Caki2 (cell line): ENCODE measurements around the gene P2RY14. TPM values are rescaled to one million over a fixed set of nuclear protein-coding genes. Genes with fewer than 3 reads are reported as not detected.
A peak's percentile ranks its signal among the peaks of the same experiment; 100 is the strongest.

Experiments used
- DNase-seq: peaks from one replicate; pipeline ENCODE4 v3.0.0-alpha.2; 2015; ENCODE audit warnings: low read depth
- in situ Hi-C: cut with HindIII; loops from 2 replicates; pipeline ENCODE4 v1.10.0; 2016; ENCODE audit warnings: low sequenced_read_pairs, low pct_unique_long_range_greater_than_20kb, mixed read lengths
- total RNA-seq: library from RNA; depleted of rRNA; stranded (reverse); fragments of >200 nt; shearing (Covaris generic); gene quantifications from 2 replicates; pipeline ENCODE4 v1.2.3, GENCODE V29; 2014; ENCODE audit warnings: low replicate concordance

P2RY14 gene
- total RNA-seq, 1 experiment from 2014 or later, result not detected

GRCh38 chr3:151227266-151227806 lies 51.0 kb downstream of the P2RY14 start:
- no peak for DNase-seq
- in situ Hi-C loops, result no loop called here

DNA sequence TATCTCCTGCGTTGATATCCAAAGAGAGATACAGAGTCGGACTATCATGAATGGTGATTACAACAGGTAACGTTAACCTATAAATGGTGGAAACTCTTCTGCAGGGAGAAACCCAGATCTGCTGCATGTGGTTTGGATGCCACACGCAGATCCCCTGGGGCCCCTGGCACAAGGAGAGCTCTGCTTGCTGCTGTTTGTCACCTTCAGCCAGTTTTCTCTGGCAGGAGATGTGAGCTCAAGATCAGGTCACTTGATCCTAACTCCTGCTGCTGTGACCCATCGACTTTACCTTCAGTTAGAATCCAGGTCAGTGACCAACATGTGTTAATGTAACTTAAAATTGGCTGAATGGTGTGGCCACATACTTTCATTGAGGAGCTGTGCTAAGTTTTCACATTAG lies 51.5 kb downstream of the P2RY14 start:
- in situ Hi-C loops, result no loop called here
- no peak for DNase-seq

- in situ Hi-C loops, result no loop called here
- peak; percentile 49 for DNase-seq
Observed at GRCh38 chr3:151226088-151226563, 52.2 kb downstream of the P2RY14 start.

DNA sequence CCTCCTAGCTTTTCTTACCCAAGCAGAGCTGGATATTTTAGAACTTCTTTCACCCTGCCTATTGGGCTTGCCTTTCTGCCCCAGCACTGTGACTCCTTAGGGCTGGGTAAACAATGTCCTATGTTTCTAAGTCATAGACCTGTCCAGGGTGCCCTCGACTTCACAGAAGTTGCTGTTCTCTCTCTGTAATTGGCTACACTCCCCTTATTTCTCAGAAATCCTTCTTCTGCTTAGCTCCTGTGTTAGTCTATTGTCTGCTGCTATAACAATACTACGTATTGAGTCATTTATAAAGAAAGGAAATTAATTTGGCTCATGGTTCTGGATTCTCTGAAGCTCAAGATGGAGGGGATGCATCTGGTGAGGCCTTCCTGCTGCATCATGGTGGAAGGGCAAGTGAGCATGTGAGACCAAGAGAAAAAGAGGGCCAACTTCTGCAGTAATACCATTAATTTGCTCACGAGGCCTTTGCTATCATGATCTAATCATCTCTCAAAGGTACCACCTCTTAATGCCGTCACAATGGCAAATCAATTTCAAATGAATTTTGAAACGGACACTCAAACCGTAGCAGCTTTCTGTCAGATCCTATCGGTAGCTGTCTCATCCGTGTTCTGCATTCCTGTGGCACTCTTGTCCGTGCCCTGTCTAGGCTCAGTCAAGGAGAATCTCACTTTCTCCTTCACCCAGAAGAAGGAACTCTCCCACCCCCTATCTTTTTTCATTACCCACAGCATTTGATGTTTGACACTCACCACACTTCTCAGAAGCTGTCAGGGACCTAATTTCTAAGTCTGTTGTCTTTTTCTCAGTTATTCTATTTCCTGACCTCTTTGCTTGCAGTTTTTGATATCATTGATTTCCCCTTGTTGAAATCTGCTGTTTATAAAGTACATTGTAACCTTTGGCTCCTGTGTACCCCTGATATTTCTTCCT lies 53.0 kb downstream of the P2RY14 start:
- in situ Hi-C loops, result no loop called here
- no peak for DNase-seq

GRCh38 chr3:151224268-151224866 lies 54.0 kb downstream of the P2RY14 start:
- no peak for DNase-seq
- in situ Hi-C loops, result no loop called here

DNA sequence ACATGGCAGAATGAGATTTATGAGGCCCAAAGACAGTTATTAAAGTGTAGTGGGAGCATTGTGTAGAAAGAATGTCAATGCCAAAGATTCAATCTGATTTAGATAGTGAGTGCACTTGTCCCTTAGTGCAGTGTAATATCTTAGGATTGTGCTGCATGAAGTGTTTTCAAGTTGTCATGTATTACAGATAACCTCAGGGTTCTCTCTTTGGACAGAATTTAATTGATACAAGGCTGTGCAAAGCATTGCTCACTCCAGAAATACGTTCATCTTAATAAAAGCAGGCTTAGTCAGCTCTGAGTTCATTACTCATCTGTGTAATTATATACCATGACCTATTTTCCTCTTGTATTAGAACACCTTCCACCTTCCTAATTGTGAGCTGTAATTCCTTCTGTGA lies 59.3 kb downstream of the P2RY14 start:
- in situ Hi-C loops, result no loop called here
- DNase-seq, result peak; percentile 46

DNA sequence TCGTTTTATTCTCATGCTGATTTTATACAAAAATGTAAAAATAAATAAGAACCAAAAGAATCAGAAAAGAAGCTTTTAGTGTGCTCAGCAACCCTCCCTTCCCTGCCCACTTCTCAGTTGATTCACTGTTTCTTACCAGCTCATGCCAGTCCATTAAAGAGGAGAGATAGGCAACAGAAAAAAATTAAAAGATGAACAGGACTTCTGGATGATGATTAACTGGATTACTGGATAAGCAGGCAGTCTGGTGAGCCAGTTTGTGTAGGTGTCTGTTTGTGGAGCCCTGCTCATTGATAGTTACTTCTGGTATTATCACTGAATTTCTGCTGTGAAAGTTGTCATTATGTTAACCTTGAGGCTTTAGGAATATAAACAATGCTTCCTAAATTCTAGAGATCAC lies 60.2 kb downstream of the P2RY14 start:
- in situ Hi-C loops, result no loop called here
- peak; percentile 14 for DNase-seq

DNA sequence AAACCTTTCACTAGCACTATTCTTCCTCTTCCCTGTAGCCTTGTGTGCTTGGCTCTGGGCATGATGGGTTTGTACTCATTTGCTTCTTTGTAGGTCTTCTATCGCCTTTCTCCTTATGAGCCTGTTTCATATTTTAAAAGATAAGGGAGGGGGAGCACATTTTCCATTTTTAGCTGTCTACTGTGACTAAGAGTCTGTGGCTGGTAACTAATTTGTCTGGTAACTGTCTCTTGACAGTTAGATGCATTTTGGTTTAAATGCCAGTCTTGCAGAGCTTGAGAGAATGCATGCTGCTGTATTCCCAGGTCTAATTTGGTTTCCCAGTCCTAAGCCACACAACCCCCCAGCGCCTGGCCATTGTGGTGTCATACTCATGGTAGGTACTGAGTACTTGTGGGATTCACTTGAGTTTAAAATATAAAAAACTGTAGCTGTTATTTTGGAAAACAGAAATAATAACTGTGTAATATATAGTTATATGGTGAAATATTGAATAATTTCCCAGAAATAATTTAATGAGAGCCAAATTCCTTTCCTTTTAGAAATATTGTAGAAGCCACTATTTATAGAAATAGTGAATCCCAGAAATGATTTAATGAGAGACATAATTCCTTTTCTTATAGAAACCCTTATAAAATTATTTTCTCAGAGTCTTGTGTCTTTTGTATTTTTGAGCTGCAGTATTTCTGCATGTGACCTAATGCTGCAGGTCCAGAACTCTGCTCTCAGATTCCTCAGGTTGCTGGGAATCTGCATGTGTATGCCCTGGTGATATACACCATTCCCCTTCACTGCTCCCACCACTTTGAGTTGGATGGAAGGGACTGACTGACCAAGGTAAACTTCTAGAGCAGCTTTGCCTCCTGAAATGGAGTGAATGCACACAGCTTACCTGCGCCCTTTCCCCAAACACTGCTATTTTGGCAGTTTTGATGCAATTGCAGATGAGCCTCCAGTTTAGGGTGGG lies 61.4 kb downstream of the P2RY14 start:
- no peak for DNase-seq
- in situ Hi-C loops, result no loop called here

- in situ Hi-C loops, result no loop called here
- DNase-seq, result no peak
Observed at GRCh38 chr3:151214459-151214858, 63.9 kb downstream of the P2RY14 start.

- in situ Hi-C loops, result no loop called here
- DNase-seq, result no peak
Observed at GRCh38 chr3:151213881-151214280, 64.5 kb downstream of the P2RY14 start.

- DNase-seq, result no peak
- in situ Hi-C loops, result no loop called here
Observed at GRCh38 chr3:151213151-151213550, 65.2 kb downstream of the P2RY14 start.

DNA sequence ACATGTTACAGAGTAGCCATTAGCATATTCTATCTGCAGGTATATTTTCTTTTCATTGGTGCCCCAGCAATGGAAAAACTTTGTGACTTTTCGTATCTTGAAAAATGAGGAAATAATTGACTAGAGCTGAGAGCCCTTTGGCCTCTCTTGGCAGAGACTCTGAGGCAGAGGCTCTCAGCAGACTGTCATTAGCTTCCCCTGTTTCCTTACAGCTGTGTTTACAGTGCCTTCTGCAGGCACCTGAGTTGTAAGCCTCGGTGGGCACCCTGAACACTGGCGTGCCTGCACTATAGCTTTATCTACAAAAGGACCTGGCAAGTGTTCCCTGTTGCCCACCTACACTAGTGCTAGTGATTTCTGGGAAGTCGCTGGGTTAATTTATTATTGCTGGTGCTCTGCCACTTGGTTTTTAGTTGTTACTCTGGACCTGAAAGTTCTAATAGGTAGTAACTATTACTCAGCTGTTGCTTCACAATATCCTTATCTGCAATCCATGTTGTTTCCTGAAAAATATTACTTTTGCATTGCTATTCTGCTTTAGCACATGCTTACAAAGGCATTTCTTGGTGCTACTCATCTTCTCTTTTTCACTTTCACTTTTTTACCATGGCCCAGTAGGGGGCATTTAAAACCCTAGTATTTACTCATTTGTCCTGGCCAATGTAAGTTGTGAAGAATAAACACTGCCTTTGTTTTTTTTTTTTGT lies 67.5 kb downstream of the P2RY14 start:
- DNase-seq, result no peak
- in situ Hi-C loops, result no loop called here

GRCh38 chr3:151209654-151210053 lies 68.7 kb downstream of the P2RY14 start:
- no peak for DNase-seq
- in situ Hi-C loops, result no loop called here

DNA sequence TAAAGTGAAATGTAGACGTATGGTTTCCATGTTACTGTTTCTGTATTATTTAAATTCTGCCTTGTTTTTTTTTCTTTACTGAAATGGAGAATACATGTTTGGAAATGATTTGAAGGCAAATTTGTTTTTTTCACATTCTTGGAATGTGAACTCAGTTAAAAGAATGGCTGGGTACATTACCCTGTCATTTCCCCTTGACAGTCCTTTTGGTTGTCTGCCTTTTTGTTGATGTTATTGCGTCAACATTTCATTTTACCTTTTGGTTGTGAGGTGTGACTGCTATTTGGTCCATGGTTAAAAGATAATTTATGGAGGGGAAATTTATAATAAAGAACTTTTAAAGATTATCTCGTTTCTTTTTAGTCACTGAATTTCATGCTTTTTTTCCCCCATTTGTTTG lies 72.1 kb downstream of the P2RY14 start:
- DNase-seq, result no peak
- in situ Hi-C loops, result no loop called here

- no peak for DNase-seq
- in situ Hi-C loops, result no loop called here
Observed at GRCh38 chr3:151205482-151205881, 72.9 kb downstream of the P2RY14 start.

GRCh38 chr3:151204530-151205402 lies 73.6 kb downstream of the P2RY14 start:
- in situ Hi-C loops, result no loop called here

GRCh38 chr3:151203051-151203420 lies 75.3 kb downstream of the P2RY14 start, which contains the start of gene GPR171:
Gene GPR171 (minus strand): TSS chr3:151203216. CDS start chr3:151199386, 3,830 bp downstream.
- DNase-seq, result no peak
- in situ Hi-C loops, result no loop called here

More at GRCh38 chr3:151204530-151205402, 73.6 kb downstream of the P2RY14 start:
- DNase-seq, result no peak
